ENCODE data around the gene DYNC1I1.

DNA sequence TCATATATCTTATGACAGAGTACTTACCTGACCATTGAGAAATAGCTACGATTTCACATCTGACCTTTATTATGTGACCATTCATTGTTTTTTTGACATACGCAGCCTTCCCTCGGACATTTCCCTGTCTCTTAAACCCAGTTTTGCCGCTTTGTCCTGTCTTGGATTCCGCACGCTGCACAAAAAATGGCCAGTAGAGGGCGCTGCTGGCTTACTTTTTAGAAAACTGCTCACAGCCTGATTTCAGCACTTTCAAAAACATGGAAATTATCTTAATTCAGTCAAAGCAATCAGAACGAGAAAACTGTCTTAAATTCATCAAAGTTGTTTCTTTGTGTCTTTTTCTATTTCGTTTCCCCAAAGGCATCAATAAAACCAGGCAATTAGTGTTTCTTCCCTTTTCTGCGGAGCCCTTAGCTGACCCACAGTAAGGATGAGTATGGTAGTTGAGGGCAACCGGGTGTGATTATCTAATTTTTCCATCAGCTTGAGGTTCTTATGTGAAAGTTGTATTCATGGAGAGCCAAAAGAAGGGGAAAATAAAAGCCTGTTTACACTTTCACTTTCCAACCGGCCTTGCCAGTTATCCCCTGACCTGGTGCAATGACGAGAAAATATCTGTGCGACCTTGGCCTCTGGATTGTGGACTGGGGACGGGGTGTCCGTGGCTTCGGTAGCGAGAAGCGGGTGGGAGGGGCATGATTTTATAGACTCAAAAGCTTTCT lies 144.4 kb downstream of the DYNC1I1 start:
- TF ChIP-seq FOS (IDR thresholded peaks at IDR 0.05; ENCODE audit: borderline replicate concordance, insufficient read depth, low read length) (no peak), JUN (IDR thresholded peaks at IDR 0.05; ENCODE audit: borderline replicate concordance, insufficient read depth, insufficient read length, low read depth) (no peak), CTCF (IDR thresholded peaks at IDR 0.05; ENCODE audit: extremely low read depth in 1 of 2, insufficient read depth in 1 of 2, low read depth in 1 of 2, low read length in 2 of 2) (peak; percentile 72 to 94), MYC (IDR thresholded peaks at IDR 0.05; ENCODE audit: low read depth, low read length) (no peak), GATA2 (IDR thresholded peaks at IDR 0.05; ENCODE audit: insufficient read depth, insufficient read length, low read depth, low read length) (no peak), POLR2A (IDR thresholded peaks at IDR 0.05; ENCODE audit: low read depth, low read length) (no peak), POLR2AphosphoS5 (IDR thresholded peaks at IDR 0.05; ENCODE audit: insufficient read depth, low read depth, low read length) (no peak)
